Fibroblast of the conjunctiva (primary cell): ENCODE data around the gene UBE4B.
A peak's percentile ranks its signal among the peaks of the same experiment; 100 is the strongest.
"Not testable (repeated sequence)": the region's sequence is repeated elsewhere in the genome, so short reads cannot be mapped to it uniquely, and the experiment has no call there.

Experiments
- DNase-seq: peaks from one replicate; pipeline ENCODE4 v3.0.0-alpha.2; 2010; ENCODE audit warnings: low read depth

UBE4B gene

GRCh38 chr1:10032590-10033358, at the start of gene UBE4B:
Gene UBE4B (plus strand): TSS chr1:10032958. CDS start chr1:10033671, 713 bp downstream.
- DNase-seq, result peak; percentile 96

- DNase-seq, result no peak
These were observed 48.5 kb upstream of the UBE4B start for GRCh38 chr1:9984253-9984652.

- no peak for DNase-seq
These were observed 47.8 kb upstream of the UBE4B start for GRCh38 chr1:9985001-9985400.

- no peak for DNase-seq
These were observed 43.0 kb upstream of the UBE4B start for GRCh38 chr1:9989773-9990172.

GRCh38 chr1:9990944-9991343, 41.8 kb upstream of the UBE4B start:
- DNase-seq, result no peak

- DNase-seq, result no peak
These were observed 39.8 kb upstream of the UBE4B start for GRCh38 chr1:9992910-9993309.

GRCh38 chr1:9993561-9994075, 39.1 kb upstream of the UBE4B start:
- no peak for DNase-seq

- no peak for DNase-seq
These were observed 35.9 kb upstream of the UBE4B start, which contains the start of gene RBP7 for GRCh38 chr1:9996624-9997582. Gene RBP7 (plus strand): TSS chr1:9997228. CDS start chr1:9997259, 31 bp downstream.

- no peak for DNase-seq
These were observed 31.6 kb upstream of the UBE4B start for GRCh38 chr1:10001016-10001665.

GRCh38 chr1:10005248-10005647, 27.5 kb upstream of the UBE4B start:
- DNase-seq, result not testable (repeated sequence)

- no peak for DNase-seq
These were observed 25.6 kb upstream of the UBE4B start for GRCh38 chr1:10007169-10007568.

GRCh38 chr1:10014016-10014415, 18.7 kb upstream of the UBE4B start:
- DNase-seq, result no peak

GRCh38 chr1:10019561-10019960, 13.2 kb upstream of the UBE4B start:
- DNase-seq, result no peak

- no peak for DNase-seq
These were observed 12.7 kb upstream of the UBE4B start for GRCh38 chr1:10020086-10020485.

GRCh38 chr1:10020678-10021077, 12.1 kb upstream of the UBE4B start:
- not testable (repeated sequence) for DNase-seq

GRCh38 chr1:10021992-10022391, 10.8 kb upstream of the UBE4B start:
- DNase-seq, result not testable (repeated sequence)

- DNase-seq, result no peak
These were observed 10.1 kb upstream of the UBE4B start for GRCh38 chr1:10022656-10023055.

GRCh38 chr1:10025354-10025753, 7.4 kb upstream of the UBE4B start:
- DNase-seq, result no peak

GRCh38 chr1:10027027-10027426, 5.7 kb upstream of the UBE4B start:
- DNase-seq, result no peak

- DNase-seq, result not testable (repeated sequence)
These were observed 3.7 kb upstream of the UBE4B start for GRCh38 chr1:10028956-10029500.

- DNase-seq, result no peak
These were observed 1.3 kb upstream of the UBE4B start for GRCh38 chr1:10031461-10031860.

GRCh38 chr1:10033359-10033845, 644 bp downstream of the UBE4B start:
- no peak for DNase-seq
